Measurements from ENCODE around the gene PAPPA2.
A peak's percentile ranks its signal among the peaks of the same experiment; 100 is the strongest.

Gene PAPPA2

GRCh38 chr1:176794897-176795508 lies 332.0 kb downstream of the PAPPA2 start:
- H3K9ac ChIP-seq: no peak overlapping the region
- no peak for TF ChIP-seq Cebpa-rat (IDR thresholded peaks at IDR 0.05)
- H3K36me3 ChIP-seq: no peaks in the 10 kb centered on the region
- H4K20me1 ChIP-seq: no peaks in the 10 kb centered on the region
- peaks cover 6% of the 10 kb centered on the region; the same call in 1 of the 2 replicates for H3K4me1 ChIP-seq
- no peak overlapping the region for H3K27ac ChIP-seq
- no peaks in the 10 kb centered on the region for H3K9me3 ChIP-seq
- H3K4me3 ChIP-seq: no peak overlapping the region
- no peak overlapping the region for H3K4me2 ChIP-seq
- H3K27me3 ChIP-seq: no peaks in the 10 kb centered on the region

GRCh38 chr1:176795929-176796328 lies 333.0 kb downstream of the PAPPA2 start:
- Histone ChIP-seq H3K9ac (no peak overlapping the region), H3K4me1 (peaks cover 6% of the 10 kb centered on the region; the same call in 1 of the 2 replicates), H3K4me2 (no peak overlapping the region), H3K9me3 (no peaks in the 10 kb centered on the region), H3K27me3 (no peaks in the 10 kb centered on the region), H3K27ac (no peak overlapping the region), H3K36me3 (no peaks in the 10 kb centered on the region), H3K4me3 (no peak overlapping the region), H4K20me1 (no peaks in the 10 kb centered on the region)
- no peak for TF ChIP-seq Cebpa-rat (IDR thresholded peaks at IDR 0.05)

GRCh38 chr1:176796583-176796982 lies 333.6 kb downstream of the PAPPA2 start:
- H3K36me3 ChIP-seq: no peaks in the 10 kb centered on the region
- H3K27me3 ChIP-seq: no peaks in the 10 kb centered on the region
- no peak overlapping the region for H3K9ac ChIP-seq
- H3K4me1 ChIP-seq: peaks cover 6% of the 10 kb centered on the region; the same call in 1 of the 2 replicates
- no peaks in the 10 kb centered on the region for H3K9me3 ChIP-seq
- no peaks in the 10 kb centered on the region for H4K20me1 ChIP-seq
- no peak overlapping the region for H3K27ac ChIP-seq
- H3K4me2 ChIP-seq: no peak overlapping the region
- H3K4me3 ChIP-seq: no peak overlapping the region
- no peak for TF ChIP-seq Cebpa-rat (IDR thresholded peaks at IDR 0.05)

GRCh38 chr1:176799327-176799726 lies 336.4 kb downstream of the PAPPA2 start:
- TF ChIP-seq Cebpa-rat (IDR thresholded peaks at IDR 0.05): no peak
- H3K27ac ChIP-seq: no peak overlapping the region
- H4K20me1 ChIP-seq: no peaks in the 10 kb centered on the region
- no peaks in the 10 kb centered on the region for H3K9me3 ChIP-seq
- 0 out of 2 replicates have a peak overlapping the region, but pooled peaks have one; percentile 18 for H3K4me2 ChIP-seq
- no peak overlapping the region for H3K9ac ChIP-seq
- H3K4me1 ChIP-seq: peaks cover 6% of the 10 kb centered on the region; the same call in 1 of the 2 replicates
- no peaks in the 10 kb centered on the region for H3K36me3 ChIP-seq
- H3K4me3 ChIP-seq: no peak overlapping the region
- no peaks in the 10 kb centered on the region for H3K27me3 ChIP-seq

- Histone ChIP-seq H3K9me3 (no peaks in the 10 kb centered on the region), H3K9ac (no peak overlapping the region), H3K4me2 (no peak overlapping the region), H3K4me1 (peaks cover 6% of the 10 kb centered on the region; the same call in 1 of the 2 replicates), H3K27me3 (no peaks in the 10 kb centered on the region), H3K4me3 (no peak overlapping the region), H3K36me3 (no peaks in the 10 kb centered on the region), H3K27ac (no peak overlapping the region), H4K20me1 (no peaks in the 10 kb centered on the region)
- TF ChIP-seq Cebpa-rat (IDR thresholded peaks at IDR 0.05): no peak
Measured at GRCh38 chr1:176800978-176801513, 338.1 kb downstream of the PAPPA2 start.

- H3K27ac ChIP-seq: no peak overlapping the region
- H3K36me3 ChIP-seq: no peaks in the 10 kb centered on the region
- H3K27me3 ChIP-seq: no peaks in the 10 kb centered on the region
- no peak overlapping the region for H3K4me3 ChIP-seq
- H3K4me2 ChIP-seq: no peak overlapping the region
- H3K9me3 ChIP-seq: no peaks in the 10 kb centered on the region
- no peaks in the 10 kb centered on the region for H4K20me1 ChIP-seq
- peaks cover 6% of the 10 kb centered on the region; the same call in 1 of the 2 replicates for H3K4me1 ChIP-seq
- H3K9ac ChIP-seq: no peak overlapping the region
- TF ChIP-seq Cebpa-rat (IDR thresholded peaks at IDR 0.05): no peak
Measured at GRCh38 chr1:176801514-176802020, 338.6 kb downstream of the PAPPA2 start.

GRCh38 chr1:176802316-176802715 lies 339.3 kb downstream of the PAPPA2 start:
- Histone ChIP-seq H4K20me1 (no peaks in the 10 kb centered on the region), H3K4me3 (no peak overlapping the region), H3K27me3 (no peaks in the 10 kb centered on the region), H3K4me1 (peaks cover 6% of the 10 kb centered on the region; the same call in 1 of the 2 replicates), H3K4me2 (no peak overlapping the region), H3K9me3 (no peaks in the 10 kb centered on the region), H3K27ac (no peak overlapping the region), H3K36me3 (no peaks in the 10 kb centered on the region), H3K9ac (no peak overlapping the region)
- no peak for TF ChIP-seq Cebpa-rat (IDR thresholded peaks at IDR 0.05)

- Histone ChIP-seq H3K4me1 (peaks cover 6% of the 10 kb centered on the region; the same call in 1 of the 2 replicates), H3K27me3 (no peaks in the 10 kb centered on the region), H3K9ac (no peak overlapping the region), H3K27ac (no peak overlapping the region), H3K36me3 (no peaks in the 10 kb centered on the region), H4K20me1 (no peaks in the 10 kb centered on the region), H3K4me3 (no peak overlapping the region), H3K9me3 (no peaks in the 10 kb centered on the region), H3K4me2 (no peak overlapping the region)
- no peak for TF ChIP-seq Cebpa-rat (IDR thresholded peaks at IDR 0.05)
Measured at GRCh38 chr1:176803042-176803441, 340.1 kb downstream of the PAPPA2 start.

GRCh38 chr1:176803596-176803995 lies 340.6 kb downstream of the PAPPA2 start:
- H3K9me3 ChIP-seq: no peaks in the 10 kb centered on the region
- no peak for TF ChIP-seq Cebpa-rat (IDR thresholded peaks at IDR 0.05)
- H3K4me3 ChIP-seq: no peak overlapping the region
- H3K4me2 ChIP-seq: no peak overlapping the region
- no peak overlapping the region for H3K9ac ChIP-seq
- no peaks in the 10 kb centered on the region for H4K20me1 ChIP-seq
- H3K27ac ChIP-seq: no peak overlapping the region
- no peaks in the 10 kb centered on the region for H3K27me3 ChIP-seq
- no peaks in the 10 kb centered on the region for H3K36me3 ChIP-seq
- H3K4me1 ChIP-seq: peaks cover 6% of the 10 kb centered on the region; the same call in 1 of the 2 replicates

GRCh38 chr1:176809292-176809691 lies 346.3 kb downstream of the PAPPA2 start:
- no peak for TF ChIP-seq Cebpa-rat (IDR thresholded peaks at IDR 0.05)
- Histone ChIP-seq H3K4me1 (no peaks in the 10 kb centered on the region), H3K4me2 (no peak overlapping the region), H3K27me3 (no peaks in the 10 kb centered on the region), H3K4me3 (no peak overlapping the region), H3K9ac (no peak overlapping the region), H3K27ac (no peak overlapping the region), H3K36me3 (no peaks in the 10 kb centered on the region), H4K20me1 (no peaks in the 10 kb centered on the region), H3K9me3 (no peaks in the 10 kb centered on the region)
